OCI-LY3 (cell line): ENCODE measurements around the gene TMEM233.

Source experiments
- H2AFZ ChIP-seq: fragments of 200-600, 300-600 bp; shearing (Covaris generic); 2 replicates; pipeline ENCODE4 v1.6.0; 2014; ENCODE audit warnings: antibody characterized with exemption, low read depth, low read length
- H3K27ac ChIP-seq: fragments of 200-600, 300-600 bp; sonication (generic); 2 replicates; pipeline ENCODE4 v1.5.1; 2014; ENCODE audit warnings: mild to moderate bottlenecking, low read length, moderate library complexity, mixed read lengths
- H3K27me3 ChIP-seq: fragments of 200-600, 300-600 bp; sonication (generic); 2 replicates; pipeline ENCODE4 v1.6.1; 2014; ENCODE audit warnings: low read depth, low read length, mixed read lengths
- H3K36me3 ChIP-seq: fragments of 200-600, 300-600 bp; sonication (generic); replicated peaks from 2 replicates; pipeline ENCODE3; 2014; ENCODE audit warnings: low read depth, low read length, mixed read lengths
- H3K4me1 ChIP-seq: fragments of 300-600, 200-600 bp; sonication (generic); 2 replicates; pipeline ENCODE4 v1.6.1; 2014; ENCODE audit warnings: low read length, mixed read lengths
- H3K4me2 ChIP-seq: fragments of 200-600, 300-600 bp; sonication (generic); 2 replicates; pipeline ENCODE4 v1.6.1; 2014; ENCODE audit warnings: low read length, mixed read lengths
- H3K4me3 ChIP-seq: fragments of 300-600, 200-600 bp; sonication (generic); 2 replicates; pipeline ENCODE4 v1.5.1; 2014; ENCODE audit warnings: antibody characterized with exemption, mild to moderate bottlenecking, low read length, moderate library complexity
- H3K79me2 ChIP-seq: fragments of 300-600, 200-600 bp; shearing (Covaris generic); 2 replicates; pipeline ENCODE4 v1.6.1; 2014; ENCODE audit warnings: mild to moderate bottlenecking, low read length, mixed read lengths
- H3K9ac ChIP-seq: fragments of 300-600, 200-600 bp; shearing (Covaris generic); 2 replicates; pipeline ENCODE4 v1.6.0; 2014; ENCODE audit warnings: mild to moderate bottlenecking, low read length, moderate library complexity
- H3K9me3 ChIP-seq: fragments of 200-600, 300-600 bp; shearing (Covaris generic); 2 replicates; pipeline ENCODE4 v1.6.1; 2014; ENCODE audit warnings: low read length, mixed read lengths; ENCODE audit not compliant: insufficient read depth
- H4K20me1 ChIP-seq: fragments of 200-600, 300-600 bp; sonication (generic); 2 replicates; pipeline ENCODE4 v1.6.1; 2016; ENCODE audit warnings: low read length, mixed read lengths; ENCODE audit not compliant: insufficient read depth
- EZH2phosphoT487 ChIP-seq: fragments of 200-600 bp; shearing (Covaris generic); IDR thresholded peaks from 2 replicates; pipeline ENCODE4 v1.6.1; 2018; ENCODE audit warnings: antibody characterized with exemption, mixed run types, low read depth
- TF ChIP-seq, protein P1 (sequence below): fragments of 200-600, 300-600 bp; sonication (generic); IDR thresholded peaks from 2 replicates; pipeline ENCODE4 v1.5.1; 2014; ENCODE audit warnings: antibody characterized with exemption, low read length, low read depth

The TMEM233 gene

DNA sequence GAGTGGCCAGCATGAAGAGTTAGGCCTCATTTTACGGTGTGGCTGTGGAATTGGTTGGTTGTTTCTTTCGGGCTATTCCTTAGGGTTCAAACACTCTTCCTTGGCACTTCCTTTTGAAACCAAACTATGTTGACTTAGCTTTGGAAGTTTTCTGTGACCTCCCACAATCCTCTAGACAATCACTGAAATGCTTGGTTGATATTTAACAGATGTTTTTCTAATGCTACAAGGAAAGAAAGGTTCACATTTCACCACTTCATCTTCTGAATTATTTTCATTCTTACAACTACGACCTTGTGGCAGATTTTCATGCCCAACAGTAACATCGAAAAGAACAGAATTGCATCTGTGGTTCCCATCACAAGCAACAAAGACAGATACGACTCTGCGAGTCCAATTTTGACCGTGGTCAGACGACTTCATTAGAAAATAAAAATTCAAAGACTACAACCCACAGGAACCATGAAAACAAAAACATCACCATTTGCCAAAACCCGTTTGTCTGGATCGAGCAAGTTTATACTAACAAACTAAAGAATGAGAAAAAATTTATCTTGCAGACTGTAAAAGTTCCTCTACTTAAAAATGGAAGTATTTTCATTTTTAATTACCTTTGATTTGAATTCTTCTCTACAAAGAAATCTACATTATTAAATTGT lies 91.3 kb downstream of the TMEM233 start:
- TF ChIP-seq EZH2phosphoT487: no peak
- TF ChIP-seq, protein P1, sequence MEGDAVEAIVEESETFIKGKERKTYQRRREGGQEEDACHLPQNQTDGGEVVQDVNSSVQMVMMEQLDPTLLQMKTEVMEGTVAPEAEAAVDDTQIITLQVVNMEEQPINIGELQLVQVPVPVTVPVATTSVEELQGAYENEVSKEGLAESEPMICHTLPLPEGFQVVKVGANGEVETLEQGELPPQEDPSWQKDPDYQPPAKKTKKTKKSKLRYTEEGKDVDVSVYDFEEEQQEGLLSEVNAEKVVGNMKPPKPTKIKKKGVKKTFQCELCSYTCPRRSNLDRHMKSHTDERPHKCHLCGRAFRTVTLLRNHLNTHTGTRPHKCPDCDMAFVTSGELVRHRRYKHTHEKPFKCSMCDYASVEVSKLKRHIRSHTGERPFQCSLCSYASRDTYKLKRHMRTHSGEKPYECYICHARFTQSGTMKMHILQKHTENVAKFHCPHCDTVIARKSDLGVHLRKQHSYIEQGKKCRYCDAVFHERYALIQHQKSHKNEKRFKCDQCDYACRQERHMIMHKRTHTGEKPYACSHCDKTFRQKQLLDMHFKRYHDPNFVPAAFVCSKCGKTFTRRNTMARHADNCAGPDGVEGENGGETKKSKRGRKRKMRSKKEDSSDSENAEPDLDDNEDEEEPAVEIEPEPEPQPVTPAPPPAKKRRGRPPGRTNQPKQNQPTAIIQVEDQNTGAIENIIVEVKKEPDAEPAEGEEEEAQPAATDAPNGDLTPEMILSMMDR: no peak
- Histone ChIP-seq H3K79me2 (no peaks in the 10 kb centered on the region), H3K27me3 (no peaks in the 10 kb centered on the region), H3K4me1 (peaks cover 22% of the 10 kb centered on the region), H4K20me1 (no peaks in the 10 kb centered on the region), H3K4me2 (no peak overlapping the region), H2AFZ (no peak overlapping the region), H3K9me3 (no peaks in the 10 kb centered on the region), H3K27ac (no peak overlapping the region), H3K4me3 (no peak overlapping the region), H3K36me3 (peaks cover 31% of the 10 kb centered on the region), H3K9ac (no peak overlapping the region)

DNA sequence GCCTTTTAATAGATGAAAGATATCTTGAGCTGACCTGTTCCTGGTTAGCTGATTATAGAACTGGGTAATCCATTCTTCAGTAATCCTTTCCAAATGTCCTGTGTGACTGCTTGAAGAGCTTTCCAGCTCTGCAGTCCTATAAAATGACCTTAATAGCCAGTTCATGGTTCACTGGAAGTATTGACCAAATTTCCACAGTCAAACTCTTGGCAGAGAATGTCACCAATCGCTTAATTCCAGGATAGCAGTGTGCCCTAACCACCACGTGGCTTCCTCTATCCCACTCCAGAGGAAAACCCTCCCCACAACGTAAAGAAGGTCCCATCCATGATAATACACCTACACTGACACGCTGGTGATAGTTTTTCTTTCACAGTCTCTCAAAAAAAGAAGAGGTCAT lies 91.8 kb downstream of the TMEM233 start:
- peaks cover 22% of the 10 kb centered on the region for H3K4me1 ChIP-seq
- no peak overlapping the region for H3K4me3 ChIP-seq
- peaks cover 28% of the 10 kb centered on the region for H3K36me3 ChIP-seq
- no peaks in the 10 kb centered on the region for H3K9me3 ChIP-seq
- H3K79me2 ChIP-seq: no peaks in the 10 kb centered on the region
- no peak overlapping the region for H3K27ac ChIP-seq
- no peaks in the 10 kb centered on the region for H3K27me3 ChIP-seq
- H3K9ac ChIP-seq: no peak overlapping the region
- no peak overlapping the region for H3K4me2 ChIP-seq
- H4K20me1 ChIP-seq: no peaks in the 10 kb centered on the region
- no peak overlapping the region for H2AFZ ChIP-seq
- TF ChIP-seq, protein P1: no peak
- TF ChIP-seq EZH2phosphoT487: no peak

DNA sequence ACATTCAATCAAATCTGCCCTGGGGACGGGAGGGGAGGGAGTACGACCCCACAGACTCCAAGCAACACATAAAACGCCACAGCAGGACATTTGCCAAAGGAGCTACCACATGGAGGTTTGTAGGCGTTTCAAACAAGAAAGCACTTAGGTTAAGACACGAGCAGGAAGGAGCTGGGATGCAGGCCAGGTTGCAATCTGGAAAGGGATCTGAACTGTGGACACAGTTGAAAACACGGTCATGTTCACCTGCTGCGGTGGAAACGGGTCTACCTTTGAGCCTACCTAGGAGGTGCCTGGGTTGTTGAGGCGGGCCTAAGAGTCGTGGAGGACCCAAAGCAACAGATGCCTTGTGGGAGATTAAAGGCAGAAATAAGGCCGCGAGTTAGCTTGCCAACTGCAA lies 92.8 kb downstream of the TMEM233 start:
- Histone ChIP-seq H3K4me3 (no peak overlapping the region), H3K27me3 (no peaks in the 10 kb centered on the region), H3K4me2 (no peak overlapping the region), H3K36me3 (peaks cover 21% of the 10 kb centered on the region), H4K20me1 (no peaks in the 10 kb centered on the region), H3K9ac (no peak overlapping the region), H2AFZ (no peak overlapping the region), H3K9me3 (no peaks in the 10 kb centered on the region), H3K27ac (no peak overlapping the region), H3K79me2 (no peaks in the 10 kb centered on the region), H3K4me1 (peaks cover 19% of the 10 kb centered on the region)
- TF ChIP-seq EZH2phosphoT487: no peak
- TF ChIP-seq, protein P1: no peak

DNA sequence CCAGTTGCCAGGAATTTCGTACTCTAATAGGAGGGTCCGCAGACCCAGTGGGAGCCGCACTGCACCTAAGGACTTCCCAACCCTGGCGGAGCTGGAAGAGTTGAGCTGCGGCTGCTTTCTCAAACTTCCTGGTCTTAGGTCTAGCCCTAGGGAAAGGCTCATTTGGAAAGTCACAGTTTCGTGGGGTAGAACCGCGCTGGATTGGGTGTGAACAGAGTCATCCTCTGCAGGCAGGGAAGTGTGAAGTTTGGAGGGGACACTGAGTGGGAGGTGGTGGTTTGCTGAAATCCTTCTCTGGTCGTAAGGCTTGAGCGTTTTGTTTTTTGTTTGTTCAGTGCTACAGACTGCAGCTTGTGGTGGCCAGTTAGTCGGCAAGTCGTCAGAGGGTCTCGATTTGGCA lies 93.2 kb downstream of the TMEM233 start:
- no peaks in the 10 kb centered on the region for H3K27me3 ChIP-seq
- H3K4me1 ChIP-seq: peaks cover 15% of the 10 kb centered on the region
- peaks cover 17% of the 10 kb centered on the region for H3K36me3 ChIP-seq
- H2AFZ ChIP-seq: no peak overlapping the region
- no peaks in the 10 kb centered on the region for H4K20me1 ChIP-seq
- no peak overlapping the region for H3K9ac ChIP-seq
- no peak overlapping the region for H3K4me3 ChIP-seq
- no peak overlapping the region for H3K4me2 ChIP-seq
- H3K9me3 ChIP-seq: no peaks in the 10 kb centered on the region
- H3K27ac ChIP-seq: no peak overlapping the region
- TF ChIP-seq, protein P1: no peak
- no peak for TF ChIP-seq EZH2phosphoT487
- no peaks in the 10 kb centered on the region for H3K79me2 ChIP-seq
